Testis (tissue), 3 donors: Measurements from ENCODE around the gene CD58. TPM values are rescaled to one million over a fixed set of nuclear protein-coding genes. Genes with fewer than 3 reads are reported as not detected.

Experiments
- DNase-seq: peaks from one replicate; pipeline ENCODE4 v3.0.0-alpha.2; 2019
- H3K27ac ChIP-seq, 2 donors: fragments of 200-600 bp; sonication (generic); one replicate each; pipeline ENCODE4 v1.5.1; 2019
- H3K27me3 ChIP-seq: fragments of 200-600 bp; sonication (generic); one replicate; pipeline ENCODE4 v1.5.1; 2019
- H3K36me3 ChIP-seq: fragments of 200-600 bp; sonication (generic); one replicate; pipeline ENCODE4 v1.5.1; 2017; ENCODE audit warnings: low read depth; ENCODE audit errors: missing control alignments
- H3K4me1 ChIP-seq: fragments of 200-600 bp; sonication (generic); one replicate; pipeline ENCODE4 v1.5.1; 2019
- H3K4me3 ChIP-seq, 2 donors: fragments of 200-600 bp; sonication (generic); one replicate each; pipeline ENCODE4 v1.5.1; 2017 to 2019
- H3K9me3 ChIP-seq: fragments of 200-600 bp; sonication (generic); one replicate; pipeline ENCODE4 v1.5.1; 2017
- CTCF ChIP-seq, 3 experiments: fragments of 450-650 bp in 2 of 3; fragments of 200-600 bp in 1 of 3; sonication (generic) in 1 of 3; IDR thresholded peaks; one replicate each; pipeline ENCODE4 v1.5.1; 2016 to 2019; ENCODE audit warnings: antibody characterized with exemption in 3 of 3, mild to moderate bottlenecking in 2 of 3, moderate library complexity in 1 of 3
- POLR2A ChIP-seq: fragments of 450-650 bp; IDR thresholded peaks from one replicate; pipeline ENCODE4 v1.6.1; 2017; ENCODE audit warnings: antibody characterized with exemption, mild to moderate bottlenecking, moderate library complexity
- whole genome bisulfite sequencing, 2 donors: methylation state at CpG; one replicate each; pipeline ENCODE4 v1.1.5; 2018; 5-methylcytosine and 5-hydroxymethylcytosine counted together
- intact Hi-C: fragments of 100-400 bp; cut with DNase I; formaldehyde crosslinking; loops from one replicate; pipeline ENCODE4 v1.15.1; 2023; ENCODE audit warnings: low total_unique reads
- polyA plus RNA-seq: library from polyadenylated mRNA; stranded (reverse); fragments of 350-450 nt; fragmentation: Illumina TruSeq; extraction: RNeasy Lipid Tissue Mini Kit (QIAGEN cat#74804); gene quantifications from one replicate; pipeline ENCODE4 v1.2.3, GENCODE V29; 2014; ENCODE audit warnings: low read depth, low replicate concordance; ENCODE audit not compliant: insufficient read depth
- total RNA-seq, 2 donors: library from RNA; depleted of rRNA; stranded (reverse); fragments of >200 nt; gene quantifications; one replicate each; pipeline ENCODE4 v1.2.3, GENCODE V29; 2016

Gene CD58
- total and polyA plus RNA-seq, 3 donors from 2014 or later = 11.4 to 15.0 (median 14.9) TPM

GRCh38 chr1:116574581-116575291, 3.9 kb upstream of the CD58 start:
- H3K4me1 ChIP-seq = peaks cover 10% of the 10 kb centered on the region
- no peaks in the 10 kb centered on the region for H3K36me3 ChIP-seq
- no peak overlapping the region for H3K4me3 ChIP-seq
- H3K27ac ChIP-seq = no peak overlapping the region
- TF ChIP-seq POLR2A (no peak), CTCF (IDR thresholded peaks at IDR 0.05) (peak; percentile 68 to 89 (median 81))
- peak; percentile 80 for DNase-seq
- no peaks in the 10 kb centered on the region for H3K9me3 ChIP-seq
- 41 to 44% methylated on average over 11 of the region's 11 CpGs for WGBS, 2 donors
- H3K27me3 ChIP-seq = no peaks in the 10 kb centered on the region
- intact Hi-C loops = loop anchor here (5.0 kb wide), 1 partner anchor 318 kb away; no protein-coding TSS in a partner anchor

- Histone ChIP-seq H3K9me3 (no peaks in the 10 kb centered on the region), H3K36me3 (no peaks in the 10 kb centered on the region), H3K27ac (no peak overlapping the region), H3K4me3 (no peak overlapping the region), H3K27me3 (no peaks in the 10 kb centered on the region), H3K4me1 (peaks cover 10% of the 10 kb centered on the region)
- 44 to 45% methylated on average over 7 of the region's 7 CpGs for WGBS, 2 donors
- intact Hi-C loops = no loop called here
- TF ChIP-seq CTCF (IDR thresholded peaks at IDR 0.05) (no peak), POLR2A (no peak)
- DNase-seq = no peak
Measured at GRCh38 chr1:116573431-116574095, 2.7 kb upstream of the CD58 start.

GRCh38 chr1:116572771-116573430, 2.1 kb upstream of the CD58 start:
- DNase-seq = no peak
- peaks cover 10% of the 10 kb centered on the region for H3K4me1 ChIP-seq
- TF ChIP-seq POLR2A (no peak), CTCF (IDR thresholded peaks at IDR 0.05) (no peak)
- WGBS, 2 donors = 65 to 73% methylated on average over 4 of the region's 4 CpGs
- H3K27me3 ChIP-seq = no peaks in the 10 kb centered on the region
- H3K4me3 ChIP-seq = no peak overlapping the region
- no peaks in the 10 kb centered on the region for H3K36me3 ChIP-seq
- H3K9me3 ChIP-seq = no peaks in the 10 kb centered on the region
- intact Hi-C loops = no loop called here
- H3K27ac ChIP-seq = no peak overlapping the region

GRCh38 chr1:116572099-116572498, 1.3 kb upstream of the CD58 start:
- no peak for DNase-seq
- no peaks in the 10 kb centered on the region for H3K36me3 ChIP-seq
- H3K9me3 ChIP-seq = no peaks in the 10 kb centered on the region
- WGBS, 2 donors = 56 to 74% methylated on average over 2 of the region's 2 CpGs
- peaks cover 10% of the 10 kb centered on the region for H3K4me1 ChIP-seq
- no peaks in the 10 kb centered on the region for H3K27me3 ChIP-seq
- TF ChIP-seq CTCF (IDR thresholded peaks at IDR 0.05) (no peak), POLR2A (no peak)
- intact Hi-C loops = no loop called here
- H3K4me3 ChIP-seq = no peak overlapping the region
- H3K27ac ChIP-seq = no peak overlapping the region
